GM18519 (cell line): ENCODE results near the gene B4GALT3.
"Not testable (repeated sequence)": the region's sequence is repeated elsewhere in the genome, so short reads cannot be mapped to it uniquely, and the experiment has no call there.

Source experiments
- ATAC-seq: cut with Tn5 transposase; IDR thresholded peaks from one replicate; pipeline ENCODE4 v1.9.1; 2021; ENCODE audit warnings: mild to moderate bottlenecking, moderate library complexity; ENCODE audit not compliant: unreplicated experiment, low FRiP score

The B4GALT3 gene

DNA sequence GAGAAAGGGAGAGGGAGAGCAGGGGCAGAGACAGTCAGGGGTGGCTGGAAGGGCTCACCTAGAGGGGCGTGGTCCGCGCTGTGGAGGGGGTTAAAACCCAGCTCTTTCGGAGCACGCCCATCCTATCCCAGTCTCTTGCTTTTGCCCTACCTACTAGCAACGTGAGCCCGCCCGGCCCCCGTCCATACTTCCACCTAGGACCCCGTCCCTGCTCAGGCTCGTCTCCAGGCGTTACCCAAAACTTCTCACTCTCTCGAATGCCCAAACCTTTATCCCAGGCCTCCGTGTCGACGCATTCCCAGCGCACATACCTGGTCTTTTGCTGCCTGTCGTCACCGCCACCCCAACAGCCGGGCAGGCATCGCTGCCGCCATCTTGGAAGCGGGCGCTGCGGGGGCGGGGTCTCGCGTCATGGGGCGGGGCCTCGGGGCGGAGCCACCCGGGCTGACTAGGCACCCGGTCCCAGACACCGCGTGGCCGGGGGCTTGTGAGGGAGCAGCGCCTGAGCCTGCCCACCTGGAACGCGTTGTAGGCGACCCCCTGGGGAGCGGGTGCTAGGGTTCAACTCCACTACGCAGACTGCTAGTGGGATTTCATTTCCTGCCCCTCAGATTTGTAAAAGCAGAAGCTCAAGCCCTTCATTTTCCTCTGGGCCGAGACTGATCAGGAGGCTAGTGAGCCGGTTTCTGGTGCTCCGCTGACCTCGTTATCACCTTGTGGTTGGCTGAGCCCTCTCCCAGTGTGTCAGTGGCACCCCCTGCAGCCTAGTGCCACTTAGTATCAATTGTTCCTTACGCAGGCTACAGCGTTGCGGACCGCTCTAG is at the start of gene B4GALT3:
Gene B4GALT3 (minus strand): TSS at position 396 of the 824 bp plus-strand sequence. CDS start 1,447 bp downstream, outside the sequence.
- peak; percentile 47 for ATAC-seq

DNA sequence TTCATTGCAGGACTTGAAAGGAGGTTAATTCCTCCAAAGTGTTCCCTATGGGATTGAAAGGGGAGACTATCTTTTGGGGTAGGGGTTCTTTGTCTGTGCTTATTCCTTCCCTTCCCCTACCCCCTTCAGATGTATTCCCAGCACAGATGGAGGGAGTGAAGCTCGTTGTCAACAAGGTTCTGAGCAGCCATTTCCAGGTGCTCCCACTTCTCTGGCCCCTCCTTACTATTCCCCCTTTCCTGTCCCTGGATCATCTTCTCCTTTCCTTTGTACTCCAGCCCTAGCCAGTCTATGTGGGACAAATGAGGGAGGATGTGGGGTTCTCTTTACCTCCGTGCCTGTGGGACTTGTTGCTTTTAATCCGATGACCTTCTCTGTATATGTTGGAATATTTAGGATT is 49.5 kb upstream of the B4GALT3 start:
- ATAC-seq = no peak

DNA sequence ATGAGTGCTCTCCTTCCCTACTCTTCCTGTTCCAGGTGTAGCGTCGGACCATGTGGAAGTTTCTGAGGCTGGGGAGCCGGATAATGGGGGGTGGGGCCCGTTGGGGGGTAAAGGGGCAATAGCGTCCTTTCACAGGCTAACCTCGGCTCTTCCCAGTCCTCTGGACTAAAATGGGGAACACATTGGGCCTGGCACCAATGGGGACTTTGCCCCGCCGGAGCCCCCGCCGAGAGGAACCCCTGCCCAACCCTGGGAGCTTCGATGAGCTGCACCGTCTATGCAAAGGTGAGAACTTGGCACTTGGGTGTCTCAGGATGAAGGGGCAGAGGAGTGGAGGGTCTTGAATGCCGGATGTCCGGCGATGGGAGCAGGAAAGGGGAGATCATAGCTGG is 49.0 kb upstream of the B4GALT3 start:
- ATAC-seq = no peak

DNA sequence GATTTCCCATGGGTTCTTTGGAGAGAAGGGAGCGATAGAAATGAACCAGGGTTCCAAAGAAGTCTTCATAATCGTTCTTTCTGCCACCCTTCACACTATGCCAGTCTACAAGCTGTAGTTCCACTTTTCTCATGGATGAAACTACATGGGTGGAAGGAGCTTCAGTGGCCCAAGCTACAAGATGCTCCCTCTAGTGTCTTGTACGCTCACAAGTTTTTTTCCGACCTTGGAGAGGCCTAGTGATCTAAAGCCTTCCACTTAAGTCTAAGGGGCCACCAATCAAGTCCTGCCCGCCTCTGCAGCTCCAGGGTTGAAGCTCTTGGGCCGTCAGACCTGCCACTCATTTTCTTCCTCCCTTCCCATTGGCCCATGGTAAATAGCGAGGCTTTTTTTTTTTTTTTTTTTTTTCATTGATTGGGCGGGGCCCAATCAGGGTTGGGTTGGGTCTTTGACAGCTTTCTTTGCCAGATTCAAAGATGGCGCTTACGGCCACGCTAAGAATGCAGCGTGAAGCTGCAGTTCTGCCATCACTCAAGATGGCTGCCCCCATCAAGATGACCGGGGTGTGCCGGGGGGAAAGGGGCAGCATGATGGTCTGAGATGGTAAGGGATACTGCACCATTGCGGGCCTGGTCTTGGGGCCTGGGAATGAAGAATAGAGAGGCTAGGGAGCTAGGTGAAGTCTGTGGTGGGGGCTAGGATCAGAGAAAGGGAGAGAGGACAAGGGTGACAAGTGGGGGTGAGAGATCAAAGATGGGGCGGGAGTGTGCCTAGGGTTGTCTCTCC is 48.4 kb upstream of the B4GALT3 start, which contains the start of gene TOMM40L:
Gene TOMM40L (plus strand): TSS at position 527 of the 786 bp plus-strand sequence. CDS start 430 bp downstream, outside the sequence.
- ATAC-seq = peak; percentile 83

DNA sequence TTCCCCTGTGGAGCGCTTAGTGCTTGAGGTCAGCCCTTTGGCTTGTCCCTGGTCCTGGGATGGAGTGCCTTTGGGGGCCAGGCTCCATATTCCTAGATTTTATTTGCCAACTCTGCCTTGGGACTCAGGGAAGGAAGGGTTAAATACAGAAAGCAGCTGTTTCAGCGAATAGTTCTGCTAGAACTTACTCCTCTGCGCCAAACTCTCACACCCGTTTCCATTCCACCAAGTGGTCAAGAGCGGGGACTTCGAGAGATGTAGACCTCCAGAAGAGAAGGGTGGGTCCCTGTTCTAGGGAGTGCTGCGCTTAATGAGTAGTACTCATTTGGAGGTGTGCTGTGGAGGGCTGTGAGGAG is 47.8 kb upstream of the B4GALT3 start:
- no peak for ATAC-seq

DNA sequence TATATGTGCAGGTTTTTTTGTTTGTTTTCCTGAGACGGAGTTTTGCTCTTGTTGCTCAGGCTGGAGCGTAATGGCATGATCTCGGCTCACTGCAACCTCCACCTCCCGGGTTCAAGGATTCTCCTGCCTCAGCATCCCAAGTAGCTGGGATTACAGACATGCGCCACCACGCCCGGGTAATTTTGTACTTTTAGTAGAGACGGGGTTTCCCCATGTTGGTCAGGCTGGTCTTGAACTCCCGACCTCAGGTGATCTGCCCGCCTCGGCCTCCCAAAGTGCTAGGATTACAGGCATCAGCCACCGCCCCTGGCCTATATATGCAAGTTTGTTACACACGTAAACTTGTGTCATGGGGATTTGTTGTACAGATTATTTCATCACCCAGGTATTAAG is 47.4 kb upstream of the B4GALT3 start:
- not testable (repeated sequence) for ATAC-seq

DNA sequence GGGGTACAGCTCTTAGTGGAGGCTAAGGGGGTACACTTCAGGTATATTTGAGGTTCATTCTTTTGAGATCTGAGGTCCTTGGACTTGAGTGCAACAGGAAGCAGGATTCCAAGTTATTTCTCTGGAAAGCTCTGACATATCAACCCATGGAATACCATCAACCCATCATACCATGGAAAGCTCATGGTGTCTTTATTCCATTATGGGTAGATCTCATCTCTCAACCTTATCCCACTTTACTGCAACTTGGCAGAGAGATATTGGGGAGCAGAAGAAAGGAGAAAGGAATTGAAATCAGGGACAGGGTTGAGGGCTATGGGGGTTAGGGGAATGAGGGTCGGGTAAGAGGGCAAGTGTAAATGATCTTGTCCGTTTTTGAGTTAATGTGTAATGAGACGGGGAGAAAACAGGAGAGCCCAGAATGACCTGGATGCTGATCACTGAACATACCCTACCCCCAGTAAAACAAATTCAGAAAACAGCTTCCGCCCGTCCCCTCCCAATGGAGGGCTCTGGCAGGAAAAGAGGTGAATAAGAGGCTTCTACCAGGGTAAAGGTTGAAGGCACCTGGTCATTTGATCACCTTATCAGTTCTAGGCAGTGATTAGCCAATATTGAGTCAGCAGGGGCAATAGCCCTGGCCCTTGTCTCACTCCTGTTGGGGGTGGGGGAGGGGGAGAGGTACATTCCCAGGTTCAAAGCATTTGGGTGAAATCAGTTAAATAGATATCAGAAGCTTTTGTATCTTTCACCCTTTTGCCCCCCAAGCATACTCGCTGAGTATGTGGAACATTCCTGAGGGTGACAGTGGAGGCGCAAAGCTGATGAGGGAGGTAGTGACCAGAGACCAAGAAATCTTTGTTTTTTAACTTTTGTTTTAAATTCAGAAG is 46.7 kb upstream of the B4GALT3 start:
- no peak for ATAC-seq

DNA sequence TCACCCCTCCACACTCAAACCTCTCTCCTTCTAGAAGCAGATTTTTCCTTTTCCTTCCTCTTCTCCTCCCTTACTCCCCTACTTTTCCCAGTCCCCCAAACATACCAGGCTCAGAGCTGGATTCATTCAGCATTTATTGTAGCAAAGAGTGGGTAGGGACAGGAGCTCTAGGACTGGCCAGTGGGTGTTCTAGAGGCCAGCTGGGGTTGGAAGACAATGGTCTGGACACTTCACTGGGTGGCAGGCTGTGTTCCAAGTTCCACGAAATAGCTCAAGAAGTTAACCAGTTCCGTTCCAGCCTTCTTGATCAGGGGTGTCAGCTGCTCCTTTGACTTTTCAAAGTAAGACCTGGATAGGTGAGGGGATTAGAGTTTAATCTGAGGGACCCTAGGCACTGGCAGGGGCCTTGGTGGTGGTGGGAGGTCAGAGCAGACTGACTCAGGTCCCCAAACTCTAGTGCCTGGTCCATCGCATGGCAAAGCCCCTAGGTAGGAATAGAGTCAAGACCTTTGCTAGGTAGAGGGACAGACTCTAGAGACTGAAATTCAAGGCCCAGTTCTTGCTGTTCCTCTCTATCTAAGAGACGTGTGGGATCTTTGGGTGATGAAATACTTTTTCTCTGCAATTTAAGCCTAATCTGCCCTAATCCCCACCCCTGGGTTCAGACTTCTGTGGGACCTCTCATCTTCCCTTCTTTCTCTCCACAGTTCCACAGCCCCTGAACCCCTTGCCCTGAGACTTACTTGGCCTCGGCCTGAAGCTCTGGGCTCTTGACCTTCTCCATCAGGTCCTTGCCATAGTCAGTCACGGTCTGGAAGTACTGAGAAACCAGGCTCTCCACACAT is 45.1 kb upstream of the B4GALT3 start:
- ATAC-seq = no peak

DNA sequence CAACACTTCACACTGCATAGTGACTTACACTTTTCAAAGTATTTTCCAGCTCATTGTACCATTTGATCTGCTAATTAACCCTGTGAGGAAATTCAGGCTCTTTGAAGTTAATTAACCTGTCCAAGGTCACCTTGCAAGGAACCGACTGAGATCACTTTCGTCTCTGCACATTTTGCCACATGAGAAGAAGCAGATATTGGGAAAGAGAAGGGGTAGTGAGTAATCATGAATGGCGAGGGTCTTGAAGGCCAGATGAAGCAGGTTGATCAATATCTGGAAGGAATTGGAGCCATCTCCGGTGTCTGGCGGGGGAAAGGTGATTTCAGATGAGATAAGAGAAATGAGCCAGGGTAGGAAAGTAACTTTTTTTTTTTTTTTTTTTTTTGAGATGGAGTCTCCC is 42.7 kb upstream of the B4GALT3 start:
- no peak for ATAC-seq

DNA sequence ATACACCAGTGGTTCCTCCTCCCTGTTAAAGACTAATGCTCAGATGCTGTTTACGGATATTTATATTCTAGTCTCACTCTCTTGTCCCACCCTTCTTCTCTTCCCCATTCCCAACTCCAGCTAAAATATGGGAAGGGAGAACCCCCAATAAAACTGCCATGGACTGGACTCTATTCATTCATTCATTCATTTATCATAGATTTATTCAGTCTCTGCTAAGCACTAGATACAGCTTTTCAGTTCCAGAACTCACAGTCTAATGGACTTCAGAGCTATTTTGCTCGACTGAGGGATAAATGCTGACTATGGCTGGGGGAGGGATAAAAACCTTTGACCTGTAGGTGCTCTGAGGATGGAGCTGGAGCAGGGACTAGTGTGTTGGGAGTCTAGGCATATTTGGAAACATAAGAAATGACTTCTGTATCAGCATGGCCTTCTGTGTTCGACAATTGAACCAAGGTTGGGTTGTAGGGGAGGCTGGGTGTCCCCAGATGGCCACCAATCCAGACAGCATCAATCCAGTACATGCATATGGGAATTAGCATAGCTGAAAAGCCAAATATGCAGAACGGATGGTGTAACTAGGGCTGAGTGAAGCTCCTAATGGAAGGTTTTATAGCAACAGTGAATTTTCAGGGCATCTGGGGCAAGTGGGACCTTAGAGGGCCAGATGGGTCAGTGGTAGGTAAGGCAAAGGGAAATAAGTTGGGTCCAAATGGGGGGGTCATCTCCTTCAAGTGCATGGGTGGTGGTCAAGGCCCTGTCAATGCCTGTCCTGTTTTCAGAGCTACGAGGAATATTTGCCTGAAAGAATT is 42.0 kb upstream of the B4GALT3 start:
- no peak for ATAC-seq

DNA sequence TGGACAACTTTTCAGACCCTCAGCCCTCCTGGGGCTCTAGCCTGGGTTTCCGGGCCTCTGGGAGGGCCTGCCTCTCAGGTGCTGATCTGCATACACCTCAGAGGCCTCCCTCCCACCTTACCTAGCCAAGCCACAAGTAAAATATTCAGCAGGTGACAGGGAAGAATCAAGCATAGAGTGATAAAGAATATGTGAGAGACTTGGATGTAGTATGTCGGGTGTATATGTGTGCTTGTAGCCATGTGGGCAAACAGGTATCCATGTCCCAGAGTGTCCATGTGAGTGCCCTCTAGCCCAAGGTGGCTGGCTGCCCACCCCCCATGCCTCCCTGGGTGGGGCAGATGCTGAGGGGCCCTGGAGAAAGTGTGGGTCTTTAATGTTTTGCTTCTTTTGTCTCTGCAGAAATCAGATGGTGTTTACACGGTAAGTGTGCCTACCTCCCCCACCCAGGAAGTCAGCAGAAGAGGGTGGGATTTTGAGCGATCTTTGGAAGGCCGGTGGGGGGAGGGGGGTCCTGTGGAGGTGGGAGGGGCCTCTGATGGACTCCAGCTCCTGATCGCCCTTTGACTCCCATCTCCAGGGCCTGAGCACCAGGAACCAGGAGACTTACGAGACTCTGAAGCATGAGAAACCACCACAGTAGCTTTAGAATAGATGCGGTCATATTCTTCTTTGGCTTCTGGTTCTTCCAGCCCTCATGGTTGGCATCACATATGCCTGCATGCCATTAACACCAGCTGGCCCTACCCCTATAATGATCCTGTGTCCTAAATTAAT is 41.2 kb upstream of the B4GALT3 start:
- ATAC-seq = no peak

DNA sequence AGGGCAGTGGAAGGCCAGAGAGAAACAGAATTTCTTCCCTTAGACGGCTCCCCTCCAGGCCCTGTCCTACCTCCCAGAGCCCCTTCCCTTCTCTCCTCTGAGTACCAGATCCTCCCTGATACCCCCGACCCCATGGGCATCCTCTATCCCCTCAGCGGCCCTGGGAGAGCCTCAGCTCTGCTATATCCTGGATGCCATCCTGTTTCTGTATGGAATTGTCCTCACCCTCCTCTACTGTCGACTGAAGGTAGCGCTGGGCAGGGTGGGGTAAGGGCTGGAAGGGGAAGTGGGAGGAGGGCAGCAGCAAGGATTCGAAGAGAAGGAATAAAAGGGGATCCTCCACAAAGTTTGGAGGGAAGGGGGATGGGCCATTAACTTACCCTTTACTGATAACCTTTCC is 40.5 kb upstream of the B4GALT3 start:
- no peak for ATAC-seq

DNA sequence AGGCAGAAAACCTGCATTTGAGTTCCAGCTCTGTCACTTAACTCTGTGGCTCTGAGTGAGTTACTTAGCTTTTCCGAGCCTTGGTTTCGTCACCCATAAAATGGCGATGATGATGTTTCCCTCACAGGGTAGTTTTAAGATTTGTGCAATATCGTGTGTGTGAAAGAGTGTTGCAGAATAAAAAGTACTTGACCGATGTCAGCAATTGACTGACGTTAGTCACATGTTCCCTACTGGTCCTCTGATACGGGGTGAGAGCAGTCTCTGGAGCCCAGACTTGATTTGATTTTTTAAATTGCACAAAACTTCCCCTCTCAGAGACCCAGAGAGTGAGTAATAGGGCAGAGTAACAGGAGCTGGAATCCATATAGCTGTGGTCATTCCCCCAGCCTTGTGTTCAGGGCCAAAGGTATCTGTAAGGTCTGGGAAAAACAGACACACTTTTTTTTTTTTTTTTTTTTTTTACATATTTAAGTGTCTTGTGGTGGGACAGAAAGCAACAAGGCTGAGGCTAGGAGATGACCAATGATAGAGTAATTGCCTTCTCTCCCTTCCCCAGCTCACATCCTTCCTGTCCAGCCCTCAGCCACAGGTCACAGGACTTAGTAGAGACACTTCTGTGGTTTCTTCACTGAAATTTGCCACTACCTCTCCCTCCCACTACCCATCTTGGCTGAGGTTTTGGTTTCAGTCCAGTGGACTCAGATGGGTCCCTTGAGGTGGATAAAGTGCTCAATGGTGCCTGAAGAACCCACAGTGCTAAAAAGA is 39.8 kb upstream of the B4GALT3 start:
- no peak for ATAC-seq

DNA sequence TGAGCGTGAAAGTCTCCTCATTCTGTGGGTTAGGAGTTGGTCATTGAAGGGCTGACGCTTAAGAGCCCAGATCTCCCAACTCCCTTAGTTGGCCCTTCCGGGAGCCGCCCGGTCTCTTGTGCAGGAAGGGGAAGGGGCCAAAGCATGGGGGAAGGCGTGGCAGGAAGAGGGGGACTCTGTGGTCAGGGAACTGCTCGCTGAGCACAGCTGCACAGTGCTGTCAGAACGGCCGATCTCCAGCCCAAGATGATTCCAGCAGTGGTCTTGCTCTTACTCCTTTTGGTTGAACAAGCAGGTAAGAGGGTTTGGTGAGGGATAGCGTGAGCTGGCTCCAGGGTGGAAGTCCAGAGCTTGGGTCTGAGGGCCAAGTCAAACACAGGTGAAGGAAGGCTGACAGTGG is 37.8 kb upstream of the B4GALT3 start, which contains the start of gene FCER1G:
Gene FCER1G (plus strand): TSS at position 220 of the 400 bp plus-strand sequence. CDS start 27 bp downstream, at position 247.
- ATAC-seq = no peak

DNA sequence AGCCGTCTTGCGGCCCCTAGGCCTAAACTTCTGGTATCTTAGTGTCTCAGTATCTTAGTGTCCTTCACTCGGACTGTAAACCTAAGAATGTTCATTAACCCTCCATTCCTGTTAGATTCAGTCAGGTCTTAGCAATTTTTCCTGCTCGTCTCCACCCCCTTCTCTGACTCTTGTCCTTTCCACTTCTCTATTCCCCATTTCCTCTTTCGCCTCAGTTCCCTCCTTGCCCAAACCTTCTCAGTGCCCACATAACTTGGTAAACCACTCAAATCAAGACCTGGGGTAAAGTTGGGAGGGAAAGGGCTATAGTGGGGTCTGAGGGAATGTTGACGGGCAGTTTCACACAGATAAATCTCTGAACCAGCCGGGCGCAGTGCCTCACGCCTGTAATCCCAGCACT is 37.1 kb upstream of the B4GALT3 start:
- ATAC-seq = no peak

DNA sequence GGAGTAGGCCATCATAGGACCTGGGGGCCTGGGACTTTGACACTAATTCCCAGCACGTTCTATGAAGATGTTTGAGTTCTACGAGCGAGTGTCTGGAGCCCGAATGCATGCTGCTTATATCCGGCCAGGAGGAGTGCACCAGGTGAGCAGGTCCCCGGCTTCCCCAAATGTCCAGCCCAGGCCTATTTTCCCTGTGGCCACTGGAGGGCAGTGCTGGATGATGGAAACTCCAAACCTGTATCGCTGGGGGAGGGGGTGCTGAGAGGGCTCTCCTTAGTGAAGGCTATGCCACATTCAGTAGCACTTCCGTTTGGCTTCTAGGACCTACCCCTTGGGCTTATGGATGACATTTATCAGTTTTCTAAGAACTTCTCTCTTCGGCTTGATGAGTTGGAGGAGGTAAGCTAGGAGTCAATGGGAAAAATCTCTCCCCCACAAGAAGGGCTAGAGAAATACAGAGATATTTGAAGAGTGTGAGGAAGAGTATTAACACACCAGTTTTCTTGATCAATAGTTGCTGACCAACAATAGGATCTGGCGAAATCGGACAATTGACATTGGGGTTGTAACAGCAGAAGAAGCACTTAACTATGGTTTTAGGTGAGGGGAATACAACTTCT is 32.6 kb upstream of the B4GALT3 start:
- no peak for ATAC-seq

DNA sequence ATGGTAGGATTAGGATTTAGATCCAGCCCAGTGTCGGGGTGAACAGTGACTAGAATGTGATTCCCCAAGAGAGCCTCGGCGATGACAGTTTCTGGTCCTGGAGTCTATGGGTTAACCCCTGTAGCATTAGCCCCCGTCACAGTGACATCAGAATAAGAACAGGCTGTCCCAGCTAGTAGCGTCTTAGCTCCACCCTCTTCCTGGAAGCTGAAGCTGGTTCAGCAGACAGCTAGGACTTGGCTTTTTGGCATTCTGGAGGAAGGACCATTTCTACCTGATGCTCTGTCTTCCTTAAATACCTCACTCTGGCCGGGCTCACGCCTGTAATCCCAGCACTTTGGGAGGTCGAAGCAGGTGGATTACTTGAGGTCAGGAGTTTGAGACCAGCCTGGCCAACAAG is 29.9 kb upstream of the B4GALT3 start:
- no peak for ATAC-seq
